ENCODE measurements around the gene OR2B2.

- TF ChIP-seq, protein P1, sequence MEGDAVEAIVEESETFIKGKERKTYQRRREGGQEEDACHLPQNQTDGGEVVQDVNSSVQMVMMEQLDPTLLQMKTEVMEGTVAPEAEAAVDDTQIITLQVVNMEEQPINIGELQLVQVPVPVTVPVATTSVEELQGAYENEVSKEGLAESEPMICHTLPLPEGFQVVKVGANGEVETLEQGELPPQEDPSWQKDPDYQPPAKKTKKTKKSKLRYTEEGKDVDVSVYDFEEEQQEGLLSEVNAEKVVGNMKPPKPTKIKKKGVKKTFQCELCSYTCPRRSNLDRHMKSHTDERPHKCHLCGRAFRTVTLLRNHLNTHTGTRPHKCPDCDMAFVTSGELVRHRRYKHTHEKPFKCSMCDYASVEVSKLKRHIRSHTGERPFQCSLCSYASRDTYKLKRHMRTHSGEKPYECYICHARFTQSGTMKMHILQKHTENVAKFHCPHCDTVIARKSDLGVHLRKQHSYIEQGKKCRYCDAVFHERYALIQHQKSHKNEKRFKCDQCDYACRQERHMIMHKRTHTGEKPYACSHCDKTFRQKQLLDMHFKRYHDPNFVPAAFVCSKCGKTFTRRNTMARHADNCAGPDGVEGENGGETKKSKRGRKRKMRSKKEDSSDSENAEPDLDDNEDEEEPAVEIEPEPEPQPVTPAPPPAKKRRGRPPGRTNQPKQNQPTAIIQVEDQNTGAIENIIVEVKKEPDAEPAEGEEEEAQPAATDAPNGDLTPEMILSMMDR (IDR thresholded peaks at IDR 0.05; ENCODE audit: low read length): no peak
- no peak for TF ChIP-seq EZH2 (optimal IDR thresholded peaks at IDR 0.05; ENCODE audit: low read depth, low read length)
- no peak for TF ChIP-seq EZH2phosphoT487 (IDR thresholded peaks at IDR 0.05; ENCODE audit: low read length)
These were observed 44.9 kb downstream of the OR2B2 start for GRCh38 chr6:27867051-27867944.

Data from MM.1S (cell line).